Hematopoietic multipotent progenitor cell treated with erythropoietin and hydrocortisone succinate and interleukin-3 and kit ligand, for 17 days (in vitro differentiated cells): ENCODE data around the gene SMAD3.

Experiments used
- DNase-seq: peaks from one replicate; pipeline ENCODE4 v3.0.0-alpha.2; 2015; ENCODE audit warnings: low spot score

SMAD3 gene

DNA sequence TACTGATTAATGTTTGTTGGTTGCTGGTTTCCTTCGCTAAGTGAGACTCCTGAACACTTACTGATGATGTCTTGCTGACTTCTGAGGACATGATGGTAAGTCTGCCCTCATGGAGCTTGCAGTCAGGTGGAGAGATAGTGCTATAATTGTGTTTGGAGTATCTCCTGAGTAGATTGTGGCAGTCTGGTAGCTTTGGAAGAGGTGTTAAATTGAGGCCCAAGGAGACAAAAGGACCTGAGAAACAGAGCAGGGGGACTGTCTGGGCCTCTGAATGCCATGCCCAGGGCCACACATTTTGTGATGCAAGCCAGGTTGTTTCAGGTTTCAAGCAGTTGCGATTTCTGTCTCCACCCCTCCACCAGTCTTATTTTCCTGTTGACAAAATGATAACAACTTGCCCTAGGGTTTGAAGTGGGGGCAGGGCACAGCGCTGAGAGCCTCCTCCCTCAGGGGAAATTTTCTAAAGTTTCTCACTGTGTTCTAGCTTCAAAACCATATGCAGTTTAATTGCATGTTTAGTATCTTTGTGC is 16.7 kb downstream of the SMAD3 start:
- no peak for DNase-seq

DNA sequence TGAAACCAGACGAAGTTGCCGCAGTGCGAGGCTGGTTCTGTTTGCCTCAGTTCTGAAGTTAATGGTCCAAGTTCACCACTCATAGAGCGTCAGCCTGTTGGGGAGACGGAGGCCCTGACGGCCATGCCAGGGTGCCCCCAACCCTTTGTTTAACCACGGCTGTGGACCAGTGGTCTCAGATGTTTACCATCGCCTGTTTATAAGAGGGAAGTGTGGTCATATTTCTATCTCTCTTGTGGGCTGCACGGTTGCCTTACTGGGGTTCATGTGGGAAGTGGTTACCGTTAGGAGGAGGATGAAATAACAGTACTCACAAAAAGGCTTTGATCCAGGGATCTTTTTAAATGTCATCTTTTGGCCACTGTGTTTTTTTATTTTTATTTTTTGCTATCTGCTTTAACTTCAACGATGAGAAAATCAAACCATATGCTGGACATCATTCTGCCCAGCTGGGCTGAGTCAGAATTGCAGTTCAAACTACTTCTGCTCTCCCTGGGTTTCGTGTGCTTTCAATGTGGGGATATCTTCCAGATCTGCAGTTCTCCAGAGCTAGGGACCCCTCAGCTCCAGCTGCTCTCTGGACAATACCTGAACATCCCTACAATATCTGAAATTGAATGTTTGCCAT is 17.8 kb downstream of the SMAD3 start:
- DNase-seq, result no peak

DNA sequence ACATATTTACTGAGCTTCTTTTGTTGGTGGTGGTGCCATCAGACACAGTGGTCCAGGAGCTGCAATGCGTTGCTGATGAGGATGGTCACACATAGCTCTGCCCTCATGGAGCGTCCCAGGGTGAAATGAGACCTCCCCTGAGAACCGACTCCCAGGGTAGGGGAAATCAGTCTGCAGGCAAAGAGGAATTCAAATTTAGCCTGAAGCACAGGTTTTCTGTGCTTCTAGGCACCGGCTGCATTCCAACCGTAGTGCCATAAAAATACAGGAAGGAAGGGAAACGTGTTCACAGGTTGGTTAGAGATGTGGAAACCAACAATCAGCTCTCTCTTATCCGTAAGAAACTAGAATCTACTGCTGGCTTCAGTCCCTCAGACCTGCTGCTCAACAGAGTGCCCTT is 19.2 kb downstream of the SMAD3 start:
- DNase-seq, result no peak

DNA sequence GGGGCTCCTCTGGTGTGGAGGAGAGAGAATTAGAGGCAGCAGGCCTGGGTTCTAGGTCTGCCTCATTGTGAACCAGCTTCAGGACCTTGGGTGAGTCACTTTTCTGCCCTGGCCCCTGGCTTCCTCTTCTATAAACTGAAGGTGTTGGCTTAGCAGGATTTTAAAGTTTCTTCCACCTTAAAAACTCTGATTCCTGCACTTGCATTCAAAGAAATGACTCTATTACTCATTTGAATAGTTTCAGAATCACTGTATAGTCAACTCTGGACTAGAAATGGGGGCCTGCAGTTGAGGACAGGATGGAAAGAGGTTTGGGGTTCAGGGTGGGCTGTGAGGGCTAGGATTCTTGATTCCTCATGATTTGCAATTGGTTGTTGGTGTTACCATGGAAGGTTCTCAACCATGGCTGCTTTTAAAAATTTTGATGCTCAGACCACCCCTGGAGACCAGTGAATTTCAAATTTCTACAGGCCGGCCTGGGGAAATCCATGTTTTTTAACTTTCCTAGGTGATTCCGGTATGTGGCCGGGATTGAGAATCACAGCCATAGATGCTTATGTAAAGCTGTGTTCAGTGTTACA is 19.9 kb downstream of the SMAD3 start:
- DNase-seq, result no peak

DNA sequence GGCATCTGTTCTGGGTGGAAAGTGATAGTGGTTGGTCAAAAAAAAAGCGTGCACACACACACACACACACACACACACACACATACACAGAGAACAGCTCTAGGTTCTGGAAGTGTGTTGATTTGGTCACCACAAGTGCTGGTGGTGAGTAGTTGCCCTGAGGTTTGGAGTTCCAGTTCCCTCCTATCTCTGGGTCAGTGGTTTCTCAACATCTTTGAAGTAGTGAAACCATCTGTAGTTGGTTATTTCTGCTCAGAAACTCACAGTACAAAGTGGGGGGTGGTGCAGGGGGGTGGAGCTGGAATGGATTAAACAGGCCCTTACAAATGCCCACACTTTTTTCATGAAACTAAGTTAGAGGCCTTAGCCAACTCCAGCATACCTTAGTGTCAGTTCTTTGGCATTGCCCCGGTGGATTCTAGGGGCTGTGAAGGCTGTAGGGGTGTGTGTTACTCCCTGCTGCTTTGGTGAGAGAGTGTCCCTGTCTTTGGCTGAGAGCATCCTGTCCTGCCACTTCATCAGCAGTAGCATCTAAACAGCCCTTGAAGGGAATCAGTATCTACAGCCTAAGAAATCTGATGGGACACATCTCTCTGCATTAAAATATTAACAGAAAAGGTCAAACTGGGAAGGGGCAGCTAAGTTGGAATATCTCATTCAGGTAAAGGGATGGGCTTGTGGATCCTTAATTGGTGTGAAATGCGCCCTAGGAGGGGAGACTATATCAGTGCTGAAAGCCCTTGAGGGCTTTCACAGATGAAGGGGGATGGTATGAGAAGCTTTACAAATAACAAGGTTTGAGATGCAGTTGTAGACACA is 20.6 kb downstream of the SMAD3 start:
- DNase-seq, result no peak

DNA sequence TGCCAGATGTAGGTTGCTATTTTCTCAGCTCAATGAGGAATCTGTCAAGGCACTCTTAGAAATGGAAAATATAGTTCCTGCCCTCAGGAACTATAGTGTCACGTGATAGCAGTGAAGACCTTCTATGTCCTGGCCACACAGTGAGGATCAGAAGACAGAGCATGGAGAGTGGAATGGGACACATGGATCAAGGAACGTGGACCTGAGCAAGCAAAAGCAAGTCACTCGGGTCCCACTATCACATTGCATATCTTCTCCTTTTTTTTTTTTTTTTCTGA is 21.2 kb downstream of the SMAD3 start:
- DNase-seq, result no peak

DNA sequence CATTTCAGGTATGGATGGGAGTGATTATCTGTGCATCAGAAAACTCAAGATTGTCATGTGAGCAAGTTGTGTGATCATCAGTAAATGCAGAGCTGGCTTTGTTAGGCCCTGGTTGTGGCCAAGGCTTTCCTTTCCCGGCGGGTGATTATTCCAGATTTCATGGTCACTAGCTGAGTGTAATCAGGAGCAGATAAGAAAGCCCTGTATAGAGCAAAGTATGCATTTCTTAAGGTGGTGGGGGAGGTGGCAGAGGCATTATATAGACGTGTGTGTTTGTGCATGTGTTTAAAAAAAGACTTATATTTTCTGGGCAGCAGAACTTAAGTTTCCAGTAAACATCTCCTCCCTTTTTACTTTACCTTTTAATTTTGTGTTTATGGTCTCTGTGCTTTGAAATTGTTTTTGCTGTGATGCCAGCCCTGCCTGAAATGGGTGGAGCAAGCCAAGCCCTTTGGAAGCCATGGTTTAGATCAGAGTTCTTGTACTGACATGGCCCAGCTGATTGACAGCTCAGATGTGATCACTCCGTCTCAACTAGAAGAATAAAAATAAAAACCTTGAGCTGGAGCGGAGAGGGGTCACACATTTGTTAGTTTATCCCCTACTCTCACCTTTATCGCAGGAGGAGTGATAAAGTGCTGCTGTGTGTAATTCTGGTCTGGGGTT is 22.2 kb downstream of the SMAD3 start:
- no peak for DNase-seq

DNA sequence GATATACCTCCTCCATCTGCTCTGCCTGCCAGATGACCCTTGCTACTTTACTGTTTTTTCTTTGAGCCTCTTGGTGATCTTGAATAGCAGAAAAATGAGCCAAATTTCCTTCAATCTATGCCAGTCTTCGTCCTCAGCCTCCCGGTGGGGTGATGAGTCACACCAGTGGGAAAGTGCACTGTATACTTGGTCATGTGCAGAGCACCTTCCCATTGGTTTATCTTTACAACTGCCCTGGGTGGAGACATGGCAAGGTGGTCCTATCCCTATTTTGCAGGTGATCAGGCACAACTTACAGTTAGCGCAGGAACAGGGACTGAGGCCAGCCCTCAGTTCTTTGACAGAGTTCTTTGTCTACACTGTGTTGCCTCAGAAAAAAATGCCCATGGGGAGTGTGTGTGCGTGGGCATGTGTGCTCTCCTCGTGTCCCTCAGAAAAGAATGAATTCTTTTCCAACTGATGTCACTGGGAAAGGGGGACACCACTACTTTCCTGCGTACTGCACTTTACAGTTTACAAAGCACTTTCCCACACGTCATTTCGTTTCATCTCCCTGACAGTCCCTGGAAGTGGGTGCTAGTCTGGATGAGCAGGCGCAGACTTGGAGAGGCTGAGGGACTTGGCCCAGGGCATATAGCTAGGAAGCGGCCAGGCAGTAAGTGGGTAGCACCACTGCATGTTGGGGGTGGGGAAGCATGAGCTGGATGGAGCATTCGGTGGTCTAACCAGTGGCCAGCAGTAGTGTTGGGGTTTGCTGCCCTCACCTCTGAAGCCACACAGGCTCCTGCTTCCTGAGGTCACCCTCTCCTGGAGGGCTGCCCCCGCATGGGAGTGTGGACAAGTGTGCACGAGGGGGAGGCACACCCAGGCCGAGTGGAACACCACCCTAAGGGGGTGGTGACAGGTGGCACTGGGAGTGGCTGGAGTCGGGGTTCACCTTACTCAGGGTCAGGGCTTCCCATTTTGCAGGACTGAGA is 24.1 kb downstream of the SMAD3 start:
- no peak for DNase-seq

DNA sequence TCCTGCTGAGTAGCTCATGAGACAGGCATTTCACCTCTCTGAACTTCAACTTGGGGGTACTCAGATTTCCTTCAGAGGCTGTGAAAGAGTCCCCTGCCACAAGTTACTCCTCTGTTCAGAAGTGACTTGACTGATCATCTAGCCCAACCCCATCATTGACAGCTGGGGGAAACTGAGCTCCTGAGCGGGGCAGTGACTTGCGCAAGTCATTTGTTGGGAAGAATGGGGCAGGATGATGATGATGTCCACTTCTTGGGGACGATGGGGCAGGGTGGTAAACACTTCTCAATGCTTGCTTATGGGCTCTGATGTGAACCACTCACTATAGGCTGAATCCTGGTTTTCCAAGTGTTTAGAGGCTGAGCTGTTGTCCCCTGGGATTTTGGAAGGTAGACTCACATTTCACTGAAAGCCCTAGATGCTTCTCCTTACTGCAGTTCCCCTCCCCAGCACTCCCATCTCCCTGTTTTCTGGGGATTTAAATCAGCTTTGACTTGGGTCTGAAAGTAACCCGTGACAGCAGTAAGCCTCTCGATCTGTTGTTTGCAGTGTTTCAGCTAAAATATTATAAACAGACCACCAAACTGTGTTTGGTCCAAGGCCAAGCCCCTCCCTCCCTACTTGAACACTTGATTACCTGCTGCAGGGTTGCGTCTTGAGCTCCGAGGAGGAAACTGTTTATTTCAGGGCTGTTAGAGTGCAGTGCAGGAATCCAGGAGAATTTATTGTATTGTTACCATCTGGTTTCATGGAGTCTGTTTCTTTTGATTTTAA is 25.1 kb downstream of the SMAD3 start:
- no peak for DNase-seq

DNA sequence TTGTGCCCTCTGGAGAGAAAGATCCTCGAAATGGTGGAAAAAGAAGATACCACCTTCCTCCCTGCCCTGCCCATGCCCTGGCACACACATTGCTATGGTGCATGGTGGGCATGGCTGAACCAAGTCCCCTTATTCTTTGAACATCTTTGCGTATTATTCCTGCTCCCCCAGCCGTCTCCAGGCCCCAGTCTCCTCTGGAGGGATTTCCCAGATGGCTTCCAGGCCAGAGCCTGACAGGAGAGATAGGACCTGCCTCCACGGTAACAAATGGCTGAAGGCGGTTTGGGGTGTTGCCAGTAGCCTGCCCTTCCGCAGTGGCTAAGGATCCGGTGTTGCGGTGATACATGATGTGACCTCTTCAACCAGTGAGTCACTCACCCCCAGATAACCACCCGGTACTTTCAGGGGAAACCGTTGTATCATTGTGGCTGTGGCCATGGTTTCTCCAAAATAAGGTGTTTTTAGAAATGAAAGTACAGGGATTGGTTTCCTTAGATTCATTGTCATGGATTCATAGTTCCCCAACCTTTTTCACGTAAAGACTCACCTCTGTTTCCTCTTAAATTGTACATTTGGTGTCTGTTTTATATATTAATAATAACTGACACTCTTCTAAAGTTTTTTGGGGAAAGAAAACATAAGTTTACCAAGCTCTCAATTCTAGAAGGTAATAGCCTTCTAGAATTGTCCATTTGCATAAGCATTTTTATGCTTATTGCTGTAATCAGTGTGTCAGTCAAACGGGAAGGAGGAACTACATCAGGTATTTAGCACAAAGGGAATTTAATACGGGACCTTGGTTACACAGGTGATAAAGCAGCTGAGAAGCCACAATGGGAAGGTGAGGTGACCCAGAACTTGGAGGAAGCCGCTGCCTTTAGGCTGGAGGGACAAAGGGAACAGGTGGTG is 25.9 kb downstream of the SMAD3 start:
- DNase-seq, result no peak

DNA sequence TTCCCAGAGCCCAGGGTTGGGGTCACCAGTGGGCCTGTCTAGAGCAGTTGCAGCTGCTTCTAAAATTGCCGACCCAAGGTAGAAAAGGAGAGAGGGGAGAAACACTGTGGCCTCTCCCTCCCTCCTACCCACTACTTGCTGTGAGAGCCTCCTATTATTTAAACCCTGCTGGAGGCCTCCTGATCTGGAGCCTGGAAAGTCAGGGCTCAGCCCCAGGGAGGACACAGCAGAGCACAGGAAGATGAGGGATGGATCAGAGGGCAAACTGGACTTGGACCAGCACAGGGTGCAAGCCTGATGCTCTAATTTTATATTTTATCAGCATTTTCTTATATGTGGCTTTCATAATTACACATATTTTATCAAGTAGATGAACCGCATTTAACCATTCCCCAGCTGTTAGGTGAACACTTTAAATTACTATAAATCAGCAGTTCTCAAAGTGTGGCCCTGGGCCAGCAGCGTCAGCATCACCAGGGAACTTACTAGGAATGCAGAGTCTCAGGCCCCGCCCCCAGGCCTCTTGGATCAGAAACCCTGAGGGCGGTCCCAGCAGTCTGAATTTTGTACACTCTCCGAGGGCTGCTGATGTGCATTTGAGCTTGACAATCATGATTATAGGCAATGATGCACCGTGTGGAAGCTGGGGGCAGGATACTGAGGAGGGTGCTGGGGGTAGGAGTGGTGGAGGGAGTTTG is 26.7 kb downstream of the SMAD3 start:
- DNase-seq, result no peak

DNA sequence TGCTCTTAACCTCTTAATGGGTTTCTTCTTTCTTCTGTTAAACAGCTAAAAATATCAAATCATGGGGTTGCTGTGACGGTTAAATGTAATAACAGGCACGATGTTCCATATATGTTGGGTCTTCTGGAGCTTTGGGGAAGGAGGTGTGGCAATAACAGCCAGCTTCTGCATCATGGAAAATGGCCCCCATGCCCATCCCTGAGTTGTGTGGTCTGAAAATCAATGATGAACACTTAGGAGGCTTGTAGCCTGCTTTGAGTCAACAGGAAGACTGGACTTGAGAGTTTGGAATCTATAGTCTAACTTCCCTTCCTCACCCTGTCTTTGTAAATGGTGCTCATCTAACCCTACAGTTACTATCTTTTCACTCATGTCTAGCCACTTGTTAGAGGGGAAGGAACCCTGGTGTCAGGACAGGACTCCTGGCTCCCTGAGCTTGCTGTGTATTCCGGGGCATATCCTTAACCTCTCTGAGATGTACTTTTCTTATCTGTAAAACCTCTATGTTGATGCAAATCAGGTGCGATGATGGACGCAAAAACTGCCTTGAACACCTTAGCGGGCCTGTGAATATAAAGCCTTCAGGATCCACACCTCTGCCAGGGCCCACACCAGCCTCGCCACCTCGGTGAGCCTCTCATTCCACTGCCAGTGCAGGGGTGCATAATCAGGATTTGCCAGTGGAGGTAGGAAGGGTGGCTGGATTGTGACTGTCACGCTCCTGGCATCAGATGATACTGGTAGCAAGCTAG is 27.5 kb downstream of the SMAD3 start:
- DNase-seq, result no peak

DNA sequence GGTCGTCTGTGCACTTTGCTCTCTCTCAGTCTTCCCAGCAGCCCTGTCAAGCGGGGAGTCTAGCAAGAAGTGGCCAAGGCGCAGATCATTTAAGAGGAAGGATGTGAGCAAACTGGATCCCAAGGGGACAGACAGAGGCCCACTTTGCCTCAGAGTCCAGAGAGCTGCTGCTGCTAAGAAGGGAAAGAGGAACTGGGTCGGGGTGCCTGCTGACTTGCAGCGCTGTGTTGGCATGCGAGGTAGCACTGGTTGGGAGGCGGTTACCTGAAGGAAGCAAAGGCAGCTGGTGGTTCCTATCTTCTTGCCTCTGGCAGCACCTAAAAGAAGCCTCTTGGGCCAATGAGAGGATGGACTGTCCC is 28.1 kb downstream of the SMAD3 start:
- DNase-seq, result no peak

DNA sequence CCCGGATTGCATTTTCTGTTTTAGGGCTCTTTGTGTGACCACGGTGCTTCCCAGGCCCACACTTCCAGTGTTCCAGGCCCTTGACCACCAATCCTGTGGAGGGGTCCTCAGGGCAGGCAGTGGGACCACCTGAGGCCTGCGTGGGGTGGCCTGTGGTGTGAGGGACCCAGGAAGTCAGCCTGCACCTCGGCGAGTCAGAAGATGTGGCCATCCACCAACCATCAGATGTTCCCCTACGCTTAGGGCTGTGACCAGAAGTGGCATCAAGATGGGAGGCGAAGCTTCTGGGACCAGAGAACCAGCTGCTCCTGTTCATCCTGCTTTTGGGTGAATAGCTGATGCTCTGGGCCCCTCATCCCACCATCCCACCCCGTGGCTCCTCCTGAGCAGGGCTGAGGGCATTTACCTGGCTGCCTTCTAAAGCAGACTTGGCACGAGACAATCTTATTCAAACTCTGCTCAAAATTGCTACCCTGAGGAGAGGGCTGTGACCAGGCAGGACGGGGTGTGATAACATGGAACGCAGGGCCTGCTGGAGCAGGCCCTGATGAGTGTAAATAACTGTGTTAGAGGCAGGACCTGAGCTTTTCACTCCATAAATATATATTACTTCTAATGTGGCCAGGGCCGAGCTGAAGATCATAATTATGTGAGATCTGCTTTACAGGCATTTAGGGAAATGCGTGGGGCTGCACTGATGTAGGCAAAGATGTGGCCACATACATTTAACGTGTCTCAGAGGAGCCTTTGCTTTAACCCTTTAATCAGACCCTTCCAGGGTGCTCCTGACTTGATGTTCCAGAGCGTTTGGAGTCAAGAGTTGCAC is 28.8 kb downstream of the SMAD3 start:
- DNase-seq, result no peak

DNA sequence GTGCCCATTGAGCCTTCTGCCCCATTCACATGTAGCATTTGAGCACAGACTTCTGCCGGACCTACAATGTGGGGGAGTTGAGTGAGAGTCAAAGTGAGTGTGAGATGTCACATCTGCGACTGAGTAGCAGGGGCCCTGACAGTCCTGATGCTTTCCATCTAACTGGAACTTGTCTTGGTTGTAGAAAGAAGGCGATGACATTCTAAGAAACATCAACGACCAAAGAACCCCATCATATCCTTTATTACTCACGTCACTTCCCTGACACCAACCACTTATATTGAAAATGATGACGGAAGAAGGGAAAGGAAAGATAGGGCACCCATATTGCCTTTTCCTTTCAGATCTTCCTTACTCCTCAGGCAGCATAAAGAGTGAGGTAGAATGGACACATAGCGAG is 30.5 kb downstream of the SMAD3 start:
- DNase-seq, result no peak

DNA sequence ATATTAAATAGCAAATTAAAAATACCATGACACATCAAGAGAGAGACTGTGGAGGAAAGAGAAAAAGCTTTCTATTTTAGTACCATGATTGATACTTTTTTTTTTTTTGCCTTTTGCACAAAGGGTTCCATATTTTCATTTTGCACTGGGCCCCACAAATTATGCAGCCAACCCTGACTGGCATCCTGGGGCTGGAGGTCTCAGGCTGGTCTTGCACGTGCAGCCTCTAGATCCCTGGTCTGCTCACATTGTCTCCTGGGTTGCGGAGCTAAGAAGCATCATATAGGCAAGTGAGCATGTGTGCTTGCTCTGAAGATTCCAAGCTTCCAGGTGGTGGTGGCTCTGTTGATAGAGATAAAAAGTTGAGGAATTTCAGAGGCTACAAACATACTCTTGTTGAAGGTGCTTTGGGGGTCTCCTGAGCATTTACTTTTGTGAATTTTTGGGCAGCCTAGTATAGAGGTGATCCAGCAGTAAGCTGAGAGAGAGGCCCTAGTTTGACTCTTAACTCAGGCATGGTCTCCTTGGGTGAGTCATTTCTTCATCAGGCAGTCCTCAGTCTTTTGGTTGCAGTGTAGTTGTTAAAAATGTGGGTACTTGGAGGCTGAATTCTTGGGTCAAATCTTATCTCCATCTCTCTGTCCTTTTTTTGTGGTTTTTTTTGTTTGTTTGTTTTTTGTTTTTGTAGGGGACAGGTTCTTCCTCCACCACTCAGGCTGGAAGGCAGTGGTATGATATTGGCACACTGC is 31.3 kb downstream of the SMAD3 start:
- DNase-seq, result no peak

DNA sequence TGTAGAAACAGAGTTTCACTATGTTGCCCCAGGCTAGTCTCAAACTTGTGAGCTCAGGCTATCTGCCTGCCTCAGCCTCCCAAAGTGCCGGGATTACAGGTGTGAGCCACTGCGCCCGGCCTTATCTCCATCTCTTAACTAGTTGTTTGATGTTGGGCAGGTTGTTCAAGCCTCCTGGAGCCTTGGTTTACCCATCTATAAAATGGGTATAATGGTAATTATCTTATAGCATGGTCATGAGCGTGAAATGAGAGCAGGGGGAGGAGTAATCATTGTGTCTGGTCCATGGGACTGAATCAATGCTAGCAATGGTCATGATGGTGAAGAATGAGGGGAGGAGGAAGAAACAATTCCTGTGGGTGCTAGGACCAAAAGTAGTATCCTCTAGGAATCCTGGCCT is 32.0 kb downstream of the SMAD3 start:
- DNase-seq, result no peak
